ENCODE measurements around the gene REXO1. TPM values are rescaled to one million over a fixed set of nuclear protein-coding genes. Genes with fewer than 3 reads are reported as not detected.

Gene REXO1
- total RNA-seq, 1 experiment from 2014 or later: 52.2 TPM

- ChIA-PET CTCF (no interaction called here), POLR2A (no interaction called here), RAD21 (ENCODE audit: low non-redundant PET in 1 of 2, low total read pairs in 2 of 2, uncharacterized antibody in 2 of 2, unreplicated experiment in 2 of 2) (no interaction called here)
- peaks cover 14 to 22% of the 10 kb centered on the region in 2 experiments for H3K36me3 ChIP-seq (ENCODE audit: control insufficient read depth in 1 of 2, insufficient read depth in 2 of 2, low read length in 2 of 2)
- H3K4me1 ChIP-seq (ENCODE audit: control insufficient read depth in 1 of 2, insufficient read depth in 2 of 2, low read length in 2 of 2): peaks cover 2 to 3% of the 10 kb centered on the region in 2 experiments
- H3K4me3 ChIP-seq (replicated peaks in 1 of 2; ENCODE audit: low read depth in 1 of 2, low read length in 2 of 2): no peak overlapping the region
- H3K27ac ChIP-seq (ENCODE audit: low read depth, low read length): no peak overlapping the region
- intact Hi-C loops (cut with micrococcal nuclease): loop anchor here (10.0 kb wide), 1 partner anchor 214 kb away; the partner anchor contains the start of gene UQCR11
- TF ChIP-seq FOSL1 (IDR thresholded peaks at IDR 0.05; ENCODE audit: low read depth) (no peak), EZH2 (IDR thresholded peaks at IDR 0.05) (no peak), SIN3A (IDR thresholded peaks at IDR 0.05; ENCODE audit: low read depth) (no peak), SP1 (IDR thresholded peaks at IDR 0.05; ENCODE audit: low read depth) (no peak), EGR1 (IDR thresholded peaks at IDR 0.05; ENCODE audit: low read depth) (no peak), CBX3 (IDR thresholded peaks at IDR 0.05; ENCODE audit: low read depth) (no peak), TCF7L2 (IDR thresholded peaks at IDR 0.05; ENCODE audit: borderline replicate concordance, extremely low read depth, insufficient read depth, insufficient read length) (no peak), POLR2A (IDR thresholded peaks at IDR 0.05; ENCODE audit: borderline replicate concordance, extremely low read depth, insufficient read depth, insufficient read length) (no peak), ATF3 (IDR thresholded peaks at IDR 0.05) (no peak), EZH2phosphoT487 (IDR thresholded peaks at IDR 0.05; ENCODE audit: borderline replicate concordance) (no peak)
- BruUV-seq (replicated peaks): no TSS peak
- no peaks in the 10 kb centered on the region for H4K20me1 ChIP-seq (ENCODE audit: insufficient read depth)
- no peaks in the 10 kb centered on the region for H3K79me2 ChIP-seq (ENCODE audit: insufficient read depth, low read length)
- no peak overlapping the region for H3K9ac ChIP-seq (ENCODE audit: low read length)
- no peaks in the 10 kb centered on the region for H3K9me3 ChIP-seq (ENCODE audit: control insufficient read depth in 1 of 2, insufficient read depth in 1 of 2, low read depth in 1 of 2, low read length in 2 of 2)
- H3K4me2 ChIP-seq (ENCODE audit: low read length): no peak overlapping the region
- H2AFZ ChIP-seq (ENCODE audit: low read depth, low read length, poor library complexity, severe bottlenecking): no peak overlapping the region
- H3K9me2 ChIP-seq (ENCODE audit: insufficient read depth): no peaks in the 10 kb centered on the region
- no peak for DNase-seq (ENCODE audit: low read depth, low spot score)
- no peak for ATAC-seq
- no peaks in the 10 kb centered on the region for H3K27me3 ChIP-seq (ENCODE audit: insufficient read depth, low read length)
These were observed 29.6 kb downstream of the REXO1 start for GRCh38 chr19:1818549-1819195.

GRCh38 chr19:1817553-1818179 is 30.6 kb downstream of the REXO1 start:
- ATAC-seq (no peak), DNase-seq (ENCODE audit: low read depth, low spot score) (no peak)
- BruUV-seq (replicated peaks): no TSS peak
- Histone ChIP-seq H3K27ac (ENCODE audit: low read depth, low read length) (no peak overlapping the region), H2AFZ (ENCODE audit: low read depth, low read length, poor library complexity, severe bottlenecking) (no peak overlapping the region), H3K4me2 (ENCODE audit: low read length) (no peak overlapping the region), H3K27me3 (ENCODE audit: insufficient read depth, low read length) (no peaks in the 10 kb centered on the region), H4K20me1 (ENCODE audit: insufficient read depth) (no peaks in the 10 kb centered on the region), H3K36me3 (ENCODE audit: control insufficient read depth in 1 of 2, insufficient read depth in 2 of 2, low read length in 2 of 2) (peaks cover 12 to 22% of the 10 kb centered on the region in 2 experiments), H3K79me2 (ENCODE audit: insufficient read depth, low read length) (no peaks in the 10 kb centered on the region), H3K4me1 (ENCODE audit: control insufficient read depth in 1 of 2, insufficient read depth in 2 of 2, low read length in 2 of 2) (peaks cover 9 to 13% of the 10 kb centered on the region in 2 experiments), H3K4me3 (replicated peaks in 1 of 2; ENCODE audit: low read depth in 1 of 2, low read length in 2 of 2) (no peak overlapping the region), H3K9me2 (ENCODE audit: insufficient read depth) (no peaks in the 10 kb centered on the region), H3K9ac (ENCODE audit: low read length) (no peak overlapping the region), H3K9me3 (ENCODE audit: control insufficient read depth in 1 of 2, insufficient read depth in 1 of 2, low read depth in 1 of 2, low read length in 2 of 2) (no peaks in the 10 kb centered on the region)
- CTCF ChIA-PET: no interaction called here
- intact Hi-C loops (cut with micrococcal nuclease): loop anchor here (10.0 kb wide), 1 partner anchor 213 kb away; the partner anchor contains the start of gene UQCR11
- POLR2A ChIA-PET: no interaction called here
- TF ChIP-seq, protein P1, sequence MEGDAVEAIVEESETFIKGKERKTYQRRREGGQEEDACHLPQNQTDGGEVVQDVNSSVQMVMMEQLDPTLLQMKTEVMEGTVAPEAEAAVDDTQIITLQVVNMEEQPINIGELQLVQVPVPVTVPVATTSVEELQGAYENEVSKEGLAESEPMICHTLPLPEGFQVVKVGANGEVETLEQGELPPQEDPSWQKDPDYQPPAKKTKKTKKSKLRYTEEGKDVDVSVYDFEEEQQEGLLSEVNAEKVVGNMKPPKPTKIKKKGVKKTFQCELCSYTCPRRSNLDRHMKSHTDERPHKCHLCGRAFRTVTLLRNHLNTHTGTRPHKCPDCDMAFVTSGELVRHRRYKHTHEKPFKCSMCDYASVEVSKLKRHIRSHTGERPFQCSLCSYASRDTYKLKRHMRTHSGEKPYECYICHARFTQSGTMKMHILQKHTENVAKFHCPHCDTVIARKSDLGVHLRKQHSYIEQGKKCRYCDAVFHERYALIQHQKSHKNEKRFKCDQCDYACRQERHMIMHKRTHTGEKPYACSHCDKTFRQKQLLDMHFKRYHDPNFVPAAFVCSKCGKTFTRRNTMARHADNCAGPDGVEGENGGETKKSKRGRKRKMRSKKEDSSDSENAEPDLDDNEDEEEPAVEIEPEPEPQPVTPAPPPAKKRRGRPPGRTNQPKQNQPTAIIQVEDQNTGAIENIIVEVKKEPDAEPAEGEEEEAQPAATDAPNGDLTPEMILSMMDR (IDR thresholded peaks at IDR 0.05 in 2 of 3, conservative IDR thresholded peaks at IDR 0.05 in 1 of 3; ENCODE audit: borderline replicate concordance in 1 of 3, insufficient read depth in 1 of 3, low read depth in 2 of 3, low read length in 2 of 3): no peak
- TF ChIP-seq RAD21 (IDR thresholded peaks at IDR 0.05; ENCODE audit: low read depth) (no peak), YY1 (IDR thresholded peaks at IDR 0.05; ENCODE audit: extremely low read depth, insufficient replicate concordance, low read depth, low read length) (no peak), ZNF274 (IDR thresholded peaks at IDR 0.05; ENCODE audit: low read depth, low read length) (no peak), POLR2A (IDR thresholded peaks at IDR 0.05; ENCODE audit: borderline replicate concordance, extremely low read depth, insufficient read depth, insufficient read length) (no peak), EGR1 (IDR thresholded peaks at IDR 0.05; ENCODE audit: low read depth) (no peak), SIN3A (IDR thresholded peaks at IDR 0.05; ENCODE audit: low read depth) (no peak), EZH2phosphoT487 (IDR thresholded peaks at IDR 0.05; ENCODE audit: borderline replicate concordance) (no peak)
- RAD21 ChIA-PET (ENCODE audit: low non-redundant PET in 1 of 2, low total read pairs in 2 of 2, uncharacterized antibody in 2 of 2, unreplicated experiment in 2 of 2): no interaction called here
